Amniotic stem cell (primary cell): Measurements from ENCODE around the gene AK3.

ENCODE experiments used
- DNase-seq: peaks from one replicate; lab custom pipeline; 2025; lab: John Stamatoyannopoulos, UW

AK3 gene

GRCh38 chr9:4748612-4749011, 7.6 kb upstream of the AK3 start:
- no peak for DNase-seq

DNA sequence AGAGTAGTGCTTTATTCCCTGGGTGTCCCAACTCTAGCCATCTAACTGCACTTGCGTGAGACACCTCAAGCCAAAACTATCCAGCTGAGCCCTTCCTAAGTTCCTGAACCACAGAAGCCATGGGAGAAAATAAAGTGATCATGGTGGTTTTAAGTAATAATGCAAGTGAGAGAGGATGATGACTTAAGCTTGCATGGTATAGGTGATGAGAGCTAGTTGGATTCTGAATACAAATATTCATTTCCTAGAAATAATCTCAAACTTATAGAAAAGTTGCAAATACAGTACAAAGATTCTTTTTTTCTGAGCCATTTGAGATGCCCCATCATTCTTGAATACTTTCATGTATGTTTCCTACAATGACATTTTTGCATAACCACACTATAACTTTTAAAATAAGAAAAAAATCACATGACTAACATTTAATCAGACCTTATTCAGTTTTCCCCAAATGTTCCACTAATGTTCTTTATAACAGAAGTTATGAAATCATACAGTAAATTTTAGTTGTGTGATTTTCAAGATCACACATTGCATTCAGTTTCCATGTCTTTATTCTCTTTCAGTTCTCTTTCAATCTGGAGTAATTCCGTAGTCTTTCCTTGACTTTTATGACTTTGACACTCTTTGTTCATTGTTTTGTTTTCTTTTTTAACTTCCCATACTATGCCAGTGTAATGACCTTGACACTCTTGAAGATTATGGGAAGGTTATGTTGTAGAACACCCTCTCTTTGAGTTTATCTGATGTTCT, 5.5 kb upstream of the AK3 start:
- DNase-seq = no peak

GRCh38 chr9:4743131-4743875, 2.3 kb upstream of the AK3 start:
- DNase-seq = no peak

- DNase-seq = no peak
Measured at GRCh38 chr9:4742246-4742645, 1.2 kb upstream of the AK3 start.

DNA sequence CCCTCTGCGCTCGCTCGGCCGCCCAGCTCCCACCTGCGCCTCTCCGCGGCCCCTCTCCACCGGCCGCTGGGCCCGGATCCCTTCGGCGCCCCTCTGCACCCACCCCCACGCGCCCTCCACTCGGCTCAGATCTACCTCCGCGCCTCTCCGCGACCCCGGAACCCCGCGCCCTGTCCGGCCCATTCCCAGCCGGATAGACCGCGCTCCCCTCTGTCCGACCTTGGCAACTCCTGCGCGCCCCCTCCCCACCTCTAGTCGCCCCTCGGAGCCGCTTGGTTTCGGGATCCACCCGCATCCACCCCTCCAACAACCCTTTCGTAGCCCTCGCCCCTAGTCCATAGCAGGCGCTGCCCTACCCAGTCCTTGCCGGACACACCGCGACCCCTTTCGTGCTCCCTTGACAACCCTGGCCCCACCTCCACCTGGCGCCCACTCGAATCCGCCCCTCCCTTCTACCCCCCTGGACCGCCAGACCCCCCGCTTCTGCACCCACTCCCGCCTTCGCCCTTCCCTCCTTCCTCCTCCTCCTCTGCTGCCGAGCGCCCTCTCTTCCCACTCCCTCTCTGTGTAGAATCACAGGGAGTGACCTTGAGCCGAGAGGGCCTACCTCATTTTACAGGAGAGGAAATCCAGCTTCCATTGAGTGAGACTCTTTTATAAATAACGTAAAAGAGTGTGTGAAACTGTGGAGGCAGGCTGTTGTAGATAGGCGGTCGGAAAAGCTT, 525 bp upstream of the AK3 start:
- DNase-seq = no peak

DNA sequence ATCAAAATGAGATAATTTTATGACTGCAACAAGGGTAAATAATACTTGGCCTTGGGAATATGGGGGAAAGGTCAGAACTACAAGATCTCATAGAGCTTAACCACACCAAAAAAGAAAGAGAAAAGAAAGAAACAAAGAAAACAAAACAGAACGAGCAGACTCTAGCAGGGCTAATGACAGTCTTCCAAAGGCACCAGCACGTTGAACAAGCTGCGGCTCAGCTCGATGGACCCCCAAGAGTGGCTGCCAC, 689 bp downstream of the AK3 start:
- no peak for DNase-seq

DNA sequence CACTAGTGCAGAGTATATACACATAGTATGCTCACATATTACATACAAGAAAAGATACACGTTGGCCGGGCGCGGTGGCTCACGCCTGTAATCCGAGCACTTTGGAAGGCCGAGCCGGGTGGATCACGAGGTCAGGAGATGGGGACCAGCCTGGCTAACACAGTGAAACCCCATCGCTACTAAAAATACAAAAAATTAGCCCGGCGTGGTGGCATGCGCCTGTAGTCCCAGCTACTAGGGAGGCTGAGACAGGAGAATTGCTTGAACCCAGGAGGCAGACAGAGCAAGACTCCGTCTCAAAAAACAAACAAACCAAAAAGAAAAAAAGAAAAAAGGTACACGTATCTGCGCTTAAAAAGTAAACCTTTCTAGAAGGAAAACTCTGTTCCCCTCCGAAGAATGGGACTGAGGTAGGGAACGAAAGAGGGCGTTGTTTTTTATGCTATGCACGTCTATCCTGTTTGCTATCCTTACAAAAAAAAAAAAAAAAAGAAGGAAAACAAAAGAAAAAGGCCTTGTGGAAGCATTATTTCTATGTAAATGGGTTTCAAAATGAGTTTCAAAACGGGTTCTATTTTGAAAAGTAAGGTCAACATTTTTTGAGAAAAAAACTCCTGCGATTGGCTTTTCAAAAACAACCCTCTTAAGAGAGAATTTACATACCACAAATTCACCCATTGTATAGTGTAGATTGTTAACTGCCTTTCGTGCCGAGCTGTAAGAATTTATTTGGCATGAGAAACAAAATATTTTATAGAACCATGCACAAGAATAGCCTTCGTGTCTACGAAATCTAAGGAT, 1.2 kb downstream of the AK3 start:
- DNase-seq = no peak

GRCh38 chr9:4738866-4739586, 2.0 kb downstream of the AK3 start:
- no peak for DNase-seq

- DNase-seq = no peak
Measured at GRCh38 chr9:4734150-4734549, 6.9 kb downstream of the AK3 start.

- DNase-seq = no peak
Measured at GRCh38 chr9:4732890-4733289, 8.1 kb downstream of the AK3 start.

DNA sequence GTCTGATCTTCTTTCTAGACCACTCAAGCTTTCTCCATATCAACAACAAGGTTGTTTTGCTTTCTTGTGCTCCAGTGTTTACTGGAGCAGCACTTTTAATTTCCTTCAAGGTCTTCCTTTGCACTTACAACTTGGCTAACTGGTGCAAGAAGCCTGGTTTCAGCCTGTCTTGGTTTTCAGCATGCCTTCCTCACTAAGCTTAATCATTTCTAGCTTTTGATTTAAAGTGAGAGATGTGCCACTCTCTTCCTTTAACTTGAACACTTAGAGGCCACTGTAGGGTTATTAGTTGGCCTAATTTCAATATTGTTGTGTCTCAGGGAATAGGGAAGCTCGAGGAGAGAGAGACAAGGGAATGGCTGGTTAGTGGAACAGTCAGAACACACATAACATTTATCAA, 13.4 kb downstream of the AK3 start:
- no peak for DNase-seq

DNA sequence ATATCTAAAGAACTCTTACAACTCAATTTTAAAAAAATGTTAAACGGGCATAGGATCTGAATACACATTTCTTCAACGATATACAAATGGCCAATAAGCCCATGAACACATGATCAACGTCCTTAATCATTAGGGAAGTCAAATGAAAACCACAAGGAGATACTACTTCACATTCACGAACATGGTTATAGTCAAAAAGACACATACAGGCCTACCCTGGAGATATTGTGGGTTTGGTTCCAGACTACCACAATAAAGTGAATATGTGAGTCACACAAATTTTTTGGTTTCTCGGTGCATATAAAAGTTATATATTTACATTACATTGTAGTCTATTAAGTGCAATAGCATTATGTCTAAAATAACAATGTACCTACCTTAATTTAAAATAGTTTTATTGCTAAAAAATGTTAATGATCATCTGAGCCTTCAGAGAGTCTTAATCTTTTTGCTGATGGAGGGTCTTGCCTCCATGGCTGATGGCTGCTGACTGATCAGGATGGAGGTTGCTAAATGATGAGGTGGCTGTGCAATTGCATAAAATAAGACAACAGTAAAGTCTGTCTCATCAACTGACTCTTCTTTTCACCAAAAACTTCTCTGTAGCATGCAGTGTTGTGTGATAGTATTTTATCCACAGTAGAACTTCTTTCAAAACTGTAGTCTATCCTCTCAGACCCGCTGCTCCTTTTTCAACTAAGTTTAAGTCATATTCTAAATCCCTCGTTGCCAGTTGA, 15.1 kb downstream of the AK3 start:
- no peak for DNase-seq

GRCh38 chr9:4721736-4722135, 19.3 kb downstream of the AK3 start:
- no peak for DNase-seq

DNA sequence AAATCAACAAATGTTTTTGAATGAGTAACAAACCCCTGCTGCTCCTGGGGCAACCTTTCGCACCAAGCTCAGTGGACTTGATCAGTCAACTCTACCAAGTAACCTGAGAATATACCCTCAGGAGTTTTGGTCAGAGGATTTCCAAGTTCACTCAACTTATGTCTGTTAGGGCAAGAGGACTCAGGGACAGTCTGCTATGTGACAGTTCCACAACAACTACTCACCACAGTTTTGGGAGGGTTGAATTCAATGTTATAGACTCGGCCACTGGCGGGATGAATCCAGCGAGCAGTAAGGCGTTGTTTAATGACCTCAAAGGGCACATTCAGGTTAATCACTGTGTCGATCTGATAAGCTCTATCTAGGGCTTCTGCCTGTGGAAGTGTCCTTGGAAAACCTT, 22.1 kb downstream of the AK3 start:
- no peak for DNase-seq

GRCh38 chr9:4717815-4718214, 23.2 kb downstream of the AK3 start:
- no peak for DNase-seq

GRCh38 chr9:4716163-4716562, 24.8 kb downstream of the AK3 start:
- DNase-seq = no peak

DNA sequence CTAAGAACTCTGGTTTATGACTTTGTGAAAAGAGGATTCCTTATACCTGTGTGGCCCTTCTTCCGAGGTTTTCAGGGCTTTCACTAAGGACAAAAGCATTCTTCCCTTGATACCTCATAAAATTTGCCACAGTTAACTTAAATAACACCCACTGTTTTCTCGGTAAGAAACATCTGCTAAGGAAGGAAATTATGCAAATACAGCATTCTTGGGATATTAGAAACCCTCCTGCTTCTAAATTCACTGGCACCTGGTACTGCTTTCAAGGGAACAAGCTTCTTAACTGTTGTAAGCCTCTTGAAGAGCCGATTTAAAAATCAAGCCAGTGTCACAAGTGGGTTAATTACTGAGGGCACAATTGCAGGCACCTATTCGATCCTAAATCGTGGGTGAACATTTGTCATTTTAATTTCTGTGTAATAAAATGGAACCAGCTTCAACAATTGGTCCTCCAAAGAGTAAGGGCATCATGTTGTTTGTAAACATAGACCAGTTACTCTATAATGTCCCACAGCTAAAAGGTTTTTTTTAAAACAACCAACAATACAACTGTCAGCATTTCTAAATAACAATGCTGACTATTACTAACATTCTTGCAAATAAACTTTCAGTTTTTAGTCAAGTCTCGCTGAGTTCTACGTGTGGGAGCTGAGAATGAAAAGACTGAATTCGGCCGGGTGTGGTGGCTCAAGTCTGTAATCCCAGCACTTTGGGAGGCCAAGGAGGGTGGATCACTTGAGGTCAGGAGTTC, 26.6 kb downstream of the AK3 start:
- no peak for DNase-seq

DNA sequence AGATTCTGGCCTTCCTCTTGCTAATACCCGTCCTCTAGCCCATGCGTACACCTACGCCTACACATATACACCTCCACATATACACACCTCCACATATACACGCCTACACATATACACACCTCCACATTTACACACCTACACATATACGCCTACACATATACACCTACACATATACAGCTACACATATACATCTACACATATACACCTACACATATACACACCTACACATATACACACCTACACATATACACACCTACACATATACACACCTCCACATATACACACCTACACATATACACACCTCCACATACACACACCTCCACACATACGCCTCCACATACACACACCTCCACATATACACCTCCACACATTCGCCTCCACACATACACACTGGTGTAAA, 27.2 kb downstream of the AK3 start:
- DNase-seq = no peak

- no peak for DNase-seq
Measured at GRCh38 chr9:4709380-4709779, 31.6 kb downstream of the AK3 start.

DNA sequence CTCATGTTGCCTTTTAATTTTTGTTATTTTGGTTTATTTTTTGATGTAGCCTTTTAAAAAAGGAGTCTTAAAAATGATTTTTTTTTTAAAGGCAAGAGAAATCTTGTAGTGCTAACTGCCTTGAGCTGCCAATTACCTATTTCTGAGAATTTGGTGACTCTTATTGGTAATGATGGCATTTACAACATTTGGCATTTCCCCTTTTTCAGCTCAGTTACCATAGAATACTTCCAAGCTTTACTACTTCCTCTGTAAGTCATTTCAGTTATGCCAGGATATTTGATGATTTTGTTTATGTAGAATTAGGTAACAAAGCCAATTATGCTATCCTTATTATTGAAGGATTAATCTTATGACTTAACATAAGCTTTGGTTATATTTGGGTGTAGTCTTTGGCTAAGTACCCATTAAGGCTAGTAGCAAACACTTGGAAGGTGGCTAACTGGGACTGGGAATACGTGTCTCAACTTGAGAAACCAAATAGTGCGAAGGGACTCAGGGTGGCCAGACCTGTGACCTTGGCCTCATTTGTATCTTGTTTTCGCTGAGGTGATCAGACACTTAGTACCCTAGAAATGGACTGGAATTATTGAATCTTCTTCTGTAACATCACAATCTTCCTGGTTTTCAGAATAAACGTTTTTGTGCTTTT, 33.9 kb downstream of the AK3 start:
- DNase-seq = no peak
